OCI-LY7 (cell line): ENCODE results near the gene FEN1.

Source experiments
- CTCF ChIP-seq: fragments of 200-600 bp; sonication (generic); conservative IDR thresholded peaks from 2 replicates; pipeline ENCODE4 v1.5.1; 2014; ENCODE audit warnings: mild to moderate bottlenecking, antibody characterized with exemption, low read length, moderate library complexity, mixed read lengths
- EZH2phosphoT487 ChIP-seq: fragments of 200-600 bp; sonication (generic); IDR thresholded peaks from 2 replicates; pipeline ENCODE4 v1.6.1; 2018; ENCODE audit warnings: low read depth, borderline replicate concordance, mild to moderate bottlenecking, mixed run types, antibody characterized with exemption, low read length, moderate library complexity, mixed read lengths

DNA sequence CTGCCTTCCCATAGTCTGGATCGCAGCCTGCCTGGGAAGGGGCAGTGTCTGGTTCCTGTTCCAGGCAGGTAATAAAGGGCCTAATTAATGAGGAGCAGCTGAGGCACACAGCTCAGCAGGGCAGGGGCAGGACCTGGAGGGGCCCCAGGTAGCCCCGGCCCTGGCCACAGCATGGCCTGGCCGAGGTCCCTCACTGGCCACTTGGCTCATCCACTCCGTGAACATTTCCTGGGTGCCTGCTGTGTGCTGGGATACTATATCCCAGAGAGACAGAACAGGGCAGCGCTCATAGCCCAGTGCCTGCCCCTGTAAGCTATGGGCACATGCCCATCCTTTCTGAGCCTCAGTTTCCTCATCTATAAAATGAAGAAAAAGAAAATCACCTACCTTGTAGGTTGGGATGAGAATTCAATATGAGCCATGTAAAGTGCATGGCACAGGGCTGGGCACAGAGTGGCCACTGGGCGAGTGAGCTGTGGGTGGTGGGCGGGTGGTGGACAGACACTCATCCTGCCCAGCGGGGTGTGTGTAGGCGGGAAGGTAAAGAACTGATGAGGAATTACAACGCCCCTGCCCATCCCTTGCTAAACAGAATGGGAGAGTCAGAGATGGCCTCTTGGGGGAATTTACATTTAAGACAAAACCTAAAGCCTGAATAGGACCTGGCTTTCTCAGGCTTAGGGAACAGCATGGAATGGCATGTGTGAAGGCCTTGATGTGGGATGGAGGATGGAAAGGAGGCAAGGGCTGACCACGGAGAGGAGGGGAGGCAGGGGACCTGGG is 31.1 kb upstream of the FEN1 start:
- no peak for TF ChIP-seq CTCF
- TF ChIP-seq EZH2phosphoT487: no peak
